GM19043 (cell line): ENCODE data around the gene AIFM2.
"Not testable (repeated sequence)": the region's sequence is repeated elsewhere in the genome, so short reads cannot be mapped to it uniquely, and the experiment has no call there.

Experiments used
- ATAC-seq: cut with Tn5 transposase; IDR thresholded peaks from one replicate; pipeline ENCODE4 v1.9.1; 2021; ENCODE audit warnings: low read depth; ENCODE audit not compliant: unreplicated experiment

The AIFM2 gene

GRCh38 chr10:70123817-70124216 lies 8.8 kb downstream of the AIFM2 start:
- no peak for ATAC-seq

GRCh38 chr10:70123166-70123565 lies 9.5 kb downstream of the AIFM2 start:
- not testable (repeated sequence) for ATAC-seq

- ATAC-seq: no peak
These were observed 9.9 kb downstream of the AIFM2 start for GRCh38 chr10:70122742-70123141.

- ATAC-seq: no peak
These were observed 11.2 kb downstream of the AIFM2 start for GRCh38 chr10:70121281-70121949.

GRCh38 chr10:70120417-70120816 lies 12.2 kb downstream of the AIFM2 start:
- no peak for ATAC-seq

GRCh38 chr10:70119623-70120022 lies 13.0 kb downstream of the AIFM2 start:
- no peak for ATAC-seq

- no peak for ATAC-seq
These were observed 13.4 kb downstream of the AIFM2 start for GRCh38 chr10:70119197-70119596.

- ATAC-seq: no peak
These were observed 14.4 kb downstream of the AIFM2 start for GRCh38 chr10:70118196-70118595.

GRCh38 chr10:70117646-70118045 lies 15.0 kb downstream of the AIFM2 start:
- no peak for ATAC-seq

GRCh38 chr10:70115948-70116682 lies 16.5 kb downstream of the AIFM2 start:
- ATAC-seq: no peak

- ATAC-seq: no peak
These were observed 17.7 kb downstream of the AIFM2 start for GRCh38 chr10:70114902-70115301.

- ATAC-seq: no peak
These were observed 20.6 kb downstream of the AIFM2 start for GRCh38 chr10:70112071-70112470.

GRCh38 chr10:70111496-70111895 lies 21.1 kb downstream of the AIFM2 start:
- ATAC-seq: no peak

- ATAC-seq: no peak
These were observed 23.4 kb downstream of the AIFM2 start for GRCh38 chr10:70109064-70109729.

GRCh38 chr10:70106958-70107791 lies 25.4 kb downstream of the AIFM2 start:
- ATAC-seq: peak; percentile 72

- no peak for ATAC-seq
These were observed 31.0 kb downstream of the AIFM2 start for GRCh38 chr10:70101668-70102067.

GRCh38 chr10:70101068-70101562 lies 31.5 kb downstream of the AIFM2 start:
- ATAC-seq: not testable (repeated sequence)

GRCh38 chr10:70098271-70098670 lies 34.4 kb downstream of the AIFM2 start:
- no peak for ATAC-seq

GRCh38 chr10:70097459-70097858 lies 35.2 kb downstream of the AIFM2 start:
- no peak for ATAC-seq

- ATAC-seq: no peak
These were observed 35.8 kb downstream of the AIFM2 start for GRCh38 chr10:70096705-70097420.
